Suprapubic skin (tissue), 4 donors: ENCODE measurements around the gene RSPO4.

Experiments
- EP300 ChIP-seq: sonication (generic); formaldehyde crosslinking; IDR thresholded peaks from one replicate; pipeline ENCODE4 v1.6.1; 2017; ENCODE audit warnings: antibody characterized with exemption
- POLR2AphosphoS5 ChIP-seq, 3 donors: sonication (generic); formaldehyde crosslinking; IDR thresholded peaks; one replicate each; pipeline ENCODE4 v1.6.1; 2017; ENCODE audit warnings: antibody characterized with exemption in 3 of 3
- TF ChIP-seq, protein P1 (sequence below), 2 donors: fragments of 200-600 bp in 1 of 2; fragments of 450-650 bp in 1 of 2; sonication (generic) in 1 of 2; IDR thresholded peaks; one replicate each; pipeline ENCODE4 v1.5.1; 2016 to 2019; ENCODE audit warnings: antibody characterized with exemption in 2 of 2, mild to moderate bottlenecking in 1 of 2, moderate library complexity in 1 of 2

DNA sequence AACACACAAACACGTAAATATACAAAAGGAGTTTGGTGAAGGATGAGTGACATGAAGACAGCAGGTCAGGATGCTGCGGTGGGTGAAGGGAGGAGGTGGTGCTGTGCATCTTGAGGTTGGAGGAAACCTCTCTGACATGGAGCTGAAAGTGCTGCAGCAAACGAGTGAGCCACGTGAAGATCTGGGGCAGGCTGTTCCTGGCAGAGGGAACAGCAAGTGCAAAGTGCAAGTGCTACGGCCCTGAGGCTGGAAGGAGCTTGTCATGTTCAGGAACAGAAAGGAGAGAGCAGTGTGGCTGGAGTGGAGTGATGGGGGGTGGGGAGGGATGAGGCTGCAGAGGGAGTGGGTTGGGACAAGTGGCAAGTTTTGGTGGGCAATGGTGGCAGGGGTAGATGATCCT lies 61.2 kb downstream of the RSPO4 start:
- TF ChIP-seq, protein P1, sequence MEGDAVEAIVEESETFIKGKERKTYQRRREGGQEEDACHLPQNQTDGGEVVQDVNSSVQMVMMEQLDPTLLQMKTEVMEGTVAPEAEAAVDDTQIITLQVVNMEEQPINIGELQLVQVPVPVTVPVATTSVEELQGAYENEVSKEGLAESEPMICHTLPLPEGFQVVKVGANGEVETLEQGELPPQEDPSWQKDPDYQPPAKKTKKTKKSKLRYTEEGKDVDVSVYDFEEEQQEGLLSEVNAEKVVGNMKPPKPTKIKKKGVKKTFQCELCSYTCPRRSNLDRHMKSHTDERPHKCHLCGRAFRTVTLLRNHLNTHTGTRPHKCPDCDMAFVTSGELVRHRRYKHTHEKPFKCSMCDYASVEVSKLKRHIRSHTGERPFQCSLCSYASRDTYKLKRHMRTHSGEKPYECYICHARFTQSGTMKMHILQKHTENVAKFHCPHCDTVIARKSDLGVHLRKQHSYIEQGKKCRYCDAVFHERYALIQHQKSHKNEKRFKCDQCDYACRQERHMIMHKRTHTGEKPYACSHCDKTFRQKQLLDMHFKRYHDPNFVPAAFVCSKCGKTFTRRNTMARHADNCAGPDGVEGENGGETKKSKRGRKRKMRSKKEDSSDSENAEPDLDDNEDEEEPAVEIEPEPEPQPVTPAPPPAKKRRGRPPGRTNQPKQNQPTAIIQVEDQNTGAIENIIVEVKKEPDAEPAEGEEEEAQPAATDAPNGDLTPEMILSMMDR (IDR thresholded peaks at IDR 0.05), result no peak
- TF ChIP-seq POLR2AphosphoS5 (IDR thresholded peaks at IDR 0.05) (no peak), EP300 (no peak)
